ENCODE results near the gene ARHGEF26.
A peak's percentile ranks its signal among the peaks of the same experiment; 100 is the strongest.

ARHGEF26 gene

DNA sequence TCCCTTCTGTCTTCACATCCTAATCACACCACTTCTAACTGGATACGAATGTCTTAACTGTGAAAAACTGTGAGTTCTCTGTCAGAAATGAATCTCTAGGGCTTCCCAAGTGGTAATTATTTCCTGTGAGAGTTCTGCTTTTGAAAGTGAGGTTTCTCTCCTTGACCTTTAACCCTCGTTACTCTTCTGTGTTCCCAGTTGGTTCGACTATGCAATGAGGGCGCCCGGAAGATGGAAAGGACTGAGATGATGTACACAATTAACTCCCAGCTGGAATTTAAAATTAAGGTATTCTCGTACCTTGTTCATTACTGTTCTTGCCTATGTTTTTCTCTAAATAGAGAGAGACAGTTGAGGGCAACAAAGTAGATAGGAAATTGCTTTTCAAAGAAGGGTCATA, 96.5 kb downstream of the ARHGEF26 start:
- DNase-seq (ENCODE audit: low read depth), result peak; percentile 4
- H3K4me3 ChIP-seq (ENCODE audit: low read depth, low read length), result no peak overlapping the region
- TF ChIP-seq MYC (IDR thresholded peaks at IDR 0.05; ENCODE audit: low read depth, low read length) (no peak), POLR2A (IDR thresholded peaks at IDR 0.05; ENCODE audit: extremely low read depth, insufficient read length) (no peak)
- TF ChIP-seq, protein P1, sequence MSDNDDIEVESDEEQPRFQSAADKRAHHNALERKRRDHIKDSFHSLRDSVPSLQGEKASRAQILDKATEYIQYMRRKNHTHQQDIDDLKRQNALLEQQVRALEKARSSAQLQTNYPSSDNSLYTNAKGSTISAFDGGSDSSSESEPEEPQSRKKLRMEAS (IDR thresholded peaks at IDR 0.05; ENCODE audit: low read depth, low read length), result no peak
- TF ChIP-seq, protein P2, sequence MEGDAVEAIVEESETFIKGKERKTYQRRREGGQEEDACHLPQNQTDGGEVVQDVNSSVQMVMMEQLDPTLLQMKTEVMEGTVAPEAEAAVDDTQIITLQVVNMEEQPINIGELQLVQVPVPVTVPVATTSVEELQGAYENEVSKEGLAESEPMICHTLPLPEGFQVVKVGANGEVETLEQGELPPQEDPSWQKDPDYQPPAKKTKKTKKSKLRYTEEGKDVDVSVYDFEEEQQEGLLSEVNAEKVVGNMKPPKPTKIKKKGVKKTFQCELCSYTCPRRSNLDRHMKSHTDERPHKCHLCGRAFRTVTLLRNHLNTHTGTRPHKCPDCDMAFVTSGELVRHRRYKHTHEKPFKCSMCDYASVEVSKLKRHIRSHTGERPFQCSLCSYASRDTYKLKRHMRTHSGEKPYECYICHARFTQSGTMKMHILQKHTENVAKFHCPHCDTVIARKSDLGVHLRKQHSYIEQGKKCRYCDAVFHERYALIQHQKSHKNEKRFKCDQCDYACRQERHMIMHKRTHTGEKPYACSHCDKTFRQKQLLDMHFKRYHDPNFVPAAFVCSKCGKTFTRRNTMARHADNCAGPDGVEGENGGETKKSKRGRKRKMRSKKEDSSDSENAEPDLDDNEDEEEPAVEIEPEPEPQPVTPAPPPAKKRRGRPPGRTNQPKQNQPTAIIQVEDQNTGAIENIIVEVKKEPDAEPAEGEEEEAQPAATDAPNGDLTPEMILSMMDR (IDR thresholded peaks at IDR 0.05; ENCODE audit: low read depth, low read length), result no peak

DNA sequence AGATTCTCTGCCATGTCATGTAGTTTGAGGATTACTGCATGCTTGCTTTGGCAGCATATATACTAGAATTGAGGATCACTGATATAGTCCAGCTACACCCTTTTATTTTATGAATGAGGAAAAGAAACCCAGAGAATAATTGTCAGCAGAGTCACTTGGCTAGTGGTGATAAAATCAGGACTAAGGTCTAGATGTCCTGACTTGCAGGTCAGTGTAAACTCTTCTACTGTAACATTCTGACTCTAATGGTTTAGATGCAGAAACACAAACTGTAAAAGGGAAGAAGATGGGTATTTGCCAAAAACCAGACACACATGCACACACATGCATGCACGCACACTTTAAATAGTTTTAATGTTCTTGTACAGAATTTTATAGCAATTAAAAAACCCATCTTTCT, 97.5 kb downstream of the ARHGEF26 start:
- DNase-seq (ENCODE audit: low read depth), result no peak
- no peak for TF ChIP-seq MYC (IDR thresholded peaks at IDR 0.05; ENCODE audit: low read depth, low read length)
- TF ChIP-seq, protein P2 (IDR thresholded peaks at IDR 0.05; ENCODE audit: low read depth, low read length), result no peak
- TF ChIP-seq POLR2A (IDR thresholded peaks at IDR 0.05; ENCODE audit: extremely low read depth, insufficient read length), result no peak
- TF ChIP-seq, protein P1 (IDR thresholded peaks at IDR 0.05; ENCODE audit: low read depth, low read length), result no peak
- H3K4me3 ChIP-seq (ENCODE audit: low read depth, low read length), result no peak overlapping the region

DNA sequence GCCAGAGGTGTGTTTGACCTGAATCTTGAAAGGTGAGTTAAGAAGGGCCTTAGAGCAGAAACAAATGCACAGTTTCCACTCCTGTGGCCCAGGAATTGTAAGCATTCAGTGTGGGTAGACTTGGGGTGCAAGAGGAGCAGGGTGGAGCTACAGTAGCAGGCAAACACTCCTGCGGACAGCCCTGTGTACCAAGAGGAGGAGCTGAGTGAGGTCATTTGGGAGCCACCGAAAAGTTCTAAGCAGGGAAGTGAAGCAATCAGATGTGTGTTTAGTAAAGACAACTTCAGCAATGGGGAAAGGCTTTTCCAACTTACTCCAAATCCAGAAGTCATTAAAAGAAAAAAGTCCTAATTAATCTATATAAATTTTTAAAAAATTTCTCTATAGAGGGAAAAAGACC, 99.3 kb downstream of the ARHGEF26 start:
- no peak for DNase-seq (ENCODE audit: low read depth)
- H3K4me3 ChIP-seq (ENCODE audit: low read depth, low read length), result no peak overlapping the region
- TF ChIP-seq MYC (IDR thresholded peaks at IDR 0.05; ENCODE audit: low read depth, low read length), result no peak
- TF ChIP-seq POLR2A (IDR thresholded peaks at IDR 0.05; ENCODE audit: extremely low read depth, insufficient read length), result no peak
- TF ChIP-seq, protein P1 (IDR thresholded peaks at IDR 0.05; ENCODE audit: low read depth, low read length), result no peak
- TF ChIP-seq, protein P2 (IDR thresholded peaks at IDR 0.05; ENCODE audit: low read depth, low read length), result no peak

DNA sequence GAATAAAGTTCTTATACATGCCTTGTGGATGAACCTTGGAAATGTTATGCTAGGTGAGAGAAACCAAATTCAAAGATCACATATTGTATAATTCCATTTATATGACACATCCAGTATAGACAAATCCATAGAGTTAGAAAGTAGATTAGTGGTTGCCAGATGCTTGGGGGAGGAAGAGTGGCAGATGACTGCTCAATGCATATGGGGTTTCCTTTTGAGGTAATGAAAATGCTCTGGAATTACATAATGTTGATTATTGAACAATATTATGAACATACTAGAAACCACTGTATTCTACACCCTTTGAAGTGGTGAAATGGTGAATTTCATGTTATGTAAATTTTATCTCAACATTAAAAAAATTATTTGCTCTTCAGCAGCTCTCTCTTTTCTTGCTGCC, 102.3 kb downstream of the ARHGEF26 start:
- TF ChIP-seq POLR2A (IDR thresholded peaks at IDR 0.05; ENCODE audit: extremely low read depth, insufficient read length) (no peak), MYC (IDR thresholded peaks at IDR 0.05; ENCODE audit: low read depth, low read length) (no peak)
- TF ChIP-seq, protein P1 (IDR thresholded peaks at IDR 0.05; ENCODE audit: low read depth, low read length), result no peak
- TF ChIP-seq, protein P2 (IDR thresholded peaks at IDR 0.05; ENCODE audit: low read depth, low read length), result no peak
- no peak for DNase-seq (ENCODE audit: low read depth)
- no peak overlapping the region for H3K4me3 ChIP-seq (ENCODE audit: low read depth, low read length)

DNA sequence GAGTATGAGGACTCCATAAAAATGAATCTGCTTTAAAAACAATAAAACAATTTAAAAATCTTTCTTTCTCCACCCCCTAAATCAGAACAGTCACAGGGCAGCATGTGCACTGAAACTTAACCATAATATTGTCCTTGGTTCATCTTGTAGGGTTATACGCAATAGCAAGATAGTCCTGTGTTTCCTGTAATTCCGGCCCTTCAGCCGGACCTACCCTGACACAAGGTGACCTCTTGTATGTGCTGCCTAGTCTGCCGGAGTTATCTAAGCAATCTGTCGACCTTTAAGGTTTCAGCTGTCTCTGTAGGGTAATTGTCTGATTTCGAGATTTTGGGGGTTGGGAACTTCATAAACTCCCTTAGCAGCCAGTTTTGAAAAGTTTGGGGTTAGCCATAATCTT, 103.2 kb downstream of the ARHGEF26 start:
- no peak for DNase-seq (ENCODE audit: low read depth)
- no peak for TF ChIP-seq MYC (IDR thresholded peaks at IDR 0.05; ENCODE audit: low read depth, low read length)
- TF ChIP-seq, protein P1 (IDR thresholded peaks at IDR 0.05; ENCODE audit: low read depth, low read length), result no peak
- TF ChIP-seq, protein P2 (IDR thresholded peaks at IDR 0.05; ENCODE audit: low read depth, low read length), result no peak
- TF ChIP-seq POLR2A (IDR thresholded peaks at IDR 0.05; ENCODE audit: extremely low read depth, insufficient read length), result no peak
- no peak overlapping the region for H3K4me3 ChIP-seq (ENCODE audit: low read depth, low read length)

DNA sequence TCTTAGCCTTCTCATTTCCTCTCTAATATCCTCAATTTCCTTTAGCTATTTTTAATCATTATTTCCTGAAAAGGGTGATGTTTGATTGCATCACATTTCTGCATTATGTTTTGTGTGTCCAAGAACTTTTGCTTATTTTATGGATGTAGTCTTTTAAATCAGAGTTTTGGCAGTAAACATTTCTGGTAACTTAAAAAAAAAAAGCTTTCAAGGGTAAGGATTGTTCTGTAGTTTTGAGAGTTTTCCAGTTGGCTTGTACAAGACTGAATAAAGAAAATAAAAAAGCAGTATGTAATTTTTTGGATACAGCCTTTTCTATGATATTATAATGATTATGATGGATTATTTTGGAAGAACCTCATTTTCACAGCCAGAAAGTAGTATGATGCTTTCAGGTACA, 103.7 kb downstream of the ARHGEF26 start:
- DNase-seq (ENCODE audit: low read depth), result no peak
- no peak for TF ChIP-seq POLR2A (IDR thresholded peaks at IDR 0.05; ENCODE audit: extremely low read depth, insufficient read length)
- TF ChIP-seq, protein P2 (IDR thresholded peaks at IDR 0.05; ENCODE audit: low read depth, low read length), result no peak
- TF ChIP-seq MYC (IDR thresholded peaks at IDR 0.05; ENCODE audit: low read depth, low read length), result no peak
- TF ChIP-seq, protein P1 (IDR thresholded peaks at IDR 0.05; ENCODE audit: low read depth, low read length), result no peak
- H3K4me3 ChIP-seq (ENCODE audit: low read depth, low read length), result no peak overlapping the region
